GM12878 (cell line): ENCODE results near the gene ADAM23. TPM values are rescaled to one million over a fixed set of nuclear protein-coding genes. Genes with fewer than 3 reads are reported as not detected.

ENCODE experiments used
- ATAC-seq: fragments of 200-7000 bp; cut with Tn5 transposase; 3 replicates; pipeline ENCODE4 v1.9.1; 2020; ENCODE audit warnings: mild to moderate bottlenecking, moderate library complexity
- BruUV-seq: library from RNA; stranded (reverse); fragments of 400-500 nt; replicated peaks from 2 replicates; lab custom pipeline; 2021; lab: Mats Ljungman, UMichigan
- CTCF ChIA-PET: fragments of 300-600 bp; sonication (Branson Sonifier 250); formaldehyde crosslinking; extraction: SDS; loops from one replicate; lab custom pipeline; 2021; ENCODE audit warnings: inconsistent platforms; lab: Yijun Ruan, JAX
- POLR2A ChIA-PET: fragments of 350-600 bp; formaldehyde crosslinking; extraction: SDS; loops from one replicate; lab custom pipeline; 2021; ENCODE audit warnings: inconsistent platforms; lab: Charles Lee
- RAD21 ChIA-PET: fragments of 300-600 bp; sonication (Branson Sonifier 250); formaldehyde crosslinking; loops from one replicate; lab custom pipeline; 2023; ENCODE audit warnings: antibody characterized with exemption; ENCODE audit not compliant: unreplicated experiment; lab: Charles Lee
- SMC1A ChIA-PET: fragments of 300-600 bp; sonication (Branson Sonifier 250); formaldehyde crosslinking; loops from one replicate; lab custom pipeline; 2023; ENCODE audit not compliant: unreplicated experiment, uncharacterized antibody; lab: Charles Lee
- DNase-seq: peaks from one replicate; pipeline ENCODE4 v3.0.0-alpha.2; 2011; ENCODE audit warnings: low read depth, low spot score
- FAIRE-seq: peaks from 3 replicates; lab custom pipeline; 2011; peaks lifted over from hg19 to GRCh38; lab: Jason Lieb, UNC
- H2AFZ ChIP-seq: 2 replicates; pipeline ENCODE4 v1.6.0; 2011; ENCODE audit warnings: low read depth, low read length, control low read depth; ENCODE audit not compliant: control insufficient read depth
- H3K27ac ChIP-seq: 2 replicates; pipeline ENCODE4 v1.5.1; 2011; ENCODE audit warnings: control low read depth; ENCODE audit not compliant: control insufficient read depth, insufficient read depth
- H3K27me3 ChIP-seq, 2 experiments: replicated peaks in 1 of 2; 2 replicates each; pipeline versions ENCODE4 v1.6.0 to v1.6.1; 2011; ENCODE audit warnings: low read length in 1 of 2; ENCODE audit not compliant: control insufficient read depth in 2 of 2, insufficient read depth in 2 of 2
- H3K36me3 ChIP-seq, 2 experiments: 2 replicates each; pipeline ENCODE4 v1.5.1; 2011; ENCODE audit warnings: low read length in 1 of 2; ENCODE audit not compliant: control insufficient read depth in 2 of 2, insufficient read depth in 2 of 2
- H3K4me1 ChIP-seq: 2 replicates; pipeline ENCODE4 v1.6.1; 2011; ENCODE audit warnings: mild to moderate bottlenecking, low read length, moderate library complexity, mixed read lengths; ENCODE audit not compliant: control insufficient read depth, insufficient read depth
- H3K4me2 ChIP-seq: 2 replicates; pipeline ENCODE4 v1.6.0; 2011; ENCODE audit warnings: control low read depth; ENCODE audit not compliant: control insufficient read depth, insufficient read depth
- H3K4me3 ChIP-seq: fragments of 200-600 bp; sonication (generic); 2 replicates; pipeline ENCODE4 v1.5.1; 2016
- H3K79me2 ChIP-seq: 2 replicates; pipeline ENCODE4 v1.6.0; 2011; ENCODE audit warnings: low read length; ENCODE audit not compliant: control insufficient read depth, insufficient read depth
- H3K9ac ChIP-seq: 2 replicates; pipeline ENCODE4 v1.8.0; 2011; ENCODE audit warnings: low read length, control low read depth, mixed read lengths; ENCODE audit not compliant: control insufficient read depth, insufficient read depth
- H3K9me3 ChIP-seq: replicated peaks from 3 replicates; pipeline ENCODE4 v1.5.1; 2011; ENCODE audit warnings: mild to moderate bottlenecking, low read length; ENCODE audit not compliant: control insufficient read depth, insufficient read depth
- H4K20me1 ChIP-seq: 2 replicates; pipeline ENCODE4 v1.6.0; 2011; ENCODE audit not compliant: control insufficient read depth, insufficient read depth
- ATF7 ChIP-seq: fragments of 450-650 bp; IDR thresholded peaks from 2 replicates; pipeline ENCODE4 v1.6.1; 2016; ENCODE audit warnings: low read depth, mild to moderate bottlenecking
- ETV6 ChIP-seq, 2 experiments: fragments of 450-650 bp in 1 of 2; IDR thresholded peaks in 1 of 2; conservative IDR thresholded peaks in 1 of 2; 2 replicates each; pipeline ENCODE4 v1.6.1; 2014; ENCODE audit warnings: antibody characterized with exemption in 1 of 2, borderline replicate concordance in 1 of 2, low read depth in 1 of 2, mild to moderate bottlenecking in 1 of 2, moderate library complexity in 1 of 2
- GATAD2B ChIP-seq: fragments of 450-650 bp; conservative IDR thresholded peaks from 2 replicates; pipeline ENCODE4 v1.6.1; 2017; ENCODE audit warnings: low read depth, mild to moderate bottlenecking, moderate library complexity
- HDAC2 ChIP-seq: fragments of 200-600 bp; sonication (generic); IDR thresholded peaks from 2 replicates; pipeline ENCODE4 v1.6.1; 2017
- IKZF2 ChIP-seq, 2 experiments: fragments of 450-650 bp; IDR thresholded peaks; 2 replicates each; pipeline ENCODE4 v1.6.1; 2017; ENCODE audit warnings: mild to moderate bottlenecking in 2 of 2, moderate library complexity in 2 of 2
- MYC ChIP-seq: IDR thresholded peaks from 2 replicates; pipeline ENCODE4 v1.6.1; 2011; ENCODE audit warnings: mild to moderate bottlenecking, low read length, moderate library complexity, inconsistent platforms; ENCODE audit not compliant: insufficient read depth, insufficient replicate concordance, insufficient read length, severe bottlenecking
- TARDBP ChIP-seq: IDR thresholded peaks from 2 replicates; pipeline ENCODE4 v1.6.1; 2016; ENCODE audit warnings: borderline replicate concordance
- USF1 ChIP-seq: IDR thresholded peaks from 2 replicates; pipeline ENCODE4 v1.6.1; 2011; ENCODE audit warnings: borderline replicate concordance, low read depth, mild to moderate bottlenecking, moderate library complexity, mixed read lengths, low read length; ENCODE audit not compliant: insufficient read depth; ENCODE audit errors: extremely low read length
- YBX1 ChIP-seq: fragments of 450-650 bp; IDR thresholded peaks from 2 replicates; pipeline ENCODE4 v1.6.1; 2016; ENCODE audit warnings: antibody characterized with exemption
- ZSCAN29 ChIP-seq: fragments of 450-650 bp; IDR thresholded peaks from 2 replicates; pipeline ENCODE4 v1.6.1; 2017; ENCODE audit warnings: mild to moderate bottlenecking, moderate library complexity
- WGBS: methylation state at CpG from one replicate; pipeline ENCODE4 v1.1.6; 2016; ENCODE audit warnings: low lambda C conversion rate; ENCODE audit not compliant: insufficient replicate concordance, insufficient coverage; ENCODE audit errors: missing lambda C conversion rate; 5-methylcytosine and 5-hydroxymethylcytosine counted together
- in situ Hi-C: fragments of 300-500 bp; cut with MboI; formaldehyde crosslinking; loops from 9 replicates; pipeline ENCODE4 v1.14.3; 2018; ENCODE audit warnings: mixed read lengths
- intact Hi-C: fragments of 100-400 bp; cut with micrococcal nuclease; formaldehyde crosslinking; loops from one replicate; pipeline ENCODE4 v1.14.2; 2022; ENCODE audit not compliant: unreplicated experiment
- polyA plus RNA-seq, 11 experiments: library from polyadenylated mRNA; depleted of rRNA in 4 of 11; unstranded in 6 of 11; stranded (reverse) in 5 of 11; fragments of >200 nt; fragmentation: Nextera tagmentation in 4 of 11; fragmentation: Illumina TruSeq in 1 of 11; extraction: Ambion mirVana in 4 of 11; extraction: Trizol in 1 of 11; gene quantifications; 1 replicate in 1 of 11; 2 replicates in 10 of 11; pipeline versions ENCODE4 v1.2.1 to v1.2.3, GENCODE V29; 2011 to 2016; ENCODE audit warnings: inconsistent platforms in 2 of 11, missing spikeins in 2 of 11, low read depth in 1 of 11
- total RNA-seq, 4 experiments: library from RNA; depleted of rRNA in 3 of 4; stranded (reverse); fragments of >200 nt in 3 of 4; fragmentation: Illumina TruSeq in 1 of 4; extraction: Trizol in 1 of 4; gene quantifications; 2 replicates each; pipeline versions ENCODE4 v1.2.1 to v1.2.3, GENCODE V29; 2013 to 2021

The ADAM23 gene
- total and polyA plus RNA-seq, 10 of the 15 experiments (the other 5 are each of a cell fraction or from before 2014, with no cell fraction given): 5.7 to 41.8 (median 15.6) TPM

GRCh38 chr2:206657087-206657486 is 213.8 kb downstream of the ADAM23 start:
- no peaks in the 10 kb centered on the region for H4K20me1 ChIP-seq
- ChIA-PET POLR2A (no interaction called here), RAD21 (no interaction called here), CTCF (no interaction called here), SMC1A (interaction anchor here (0.6 kb wide), 1 partner anchor 135 kb away, joined by 4 read pairs; no protein-coding TSS in a partner anchor)
- no TSS peak for BruUV-seq
- no peak overlapping the region for H3K27ac ChIP-seq
- no peak overlapping the region for H3K4me2 ChIP-seq
- TF ChIP-seq HDAC2 (no peak), TARDBP (no peak), YBX1 (no peak), IKZF2 (IDR thresholded peaks at IDR 0.05) (no peak), ATF7 (no peak), USF1 (no peak), MYC (no peak), ETV6 (conservative IDR thresholded peaks at IDR 0.05 in 1 of 2, IDR thresholded peaks at IDR 0.05 in 1 of 2; ENCODE audit: borderline replicate concordance in 1 of 2, low read depth in 1 of 2) (no peak), ZSCAN29 (no peak), GATAD2B (no peak)
- H3K27me3 ChIP-seq: no peaks in the 10 kb centered on the region
- intact Hi-C loops: no loop called here
- WGBS: 0% methylated on average over 1 of the region's 1 CpG
- DNase-seq (no peak), ATAC-seq (peak; percentile 53), FAIRE-seq (no peak)
- in situ Hi-C loops: no loop called here
- no peak overlapping the region for H3K9ac ChIP-seq
- H3K36me3 ChIP-seq: no peaks in the 10 kb centered on the region
- no peaks in the 10 kb centered on the region for H3K9me3 ChIP-seq
- no peak overlapping the region for H2AFZ ChIP-seq
- H3K4me3 ChIP-seq: no peak overlapping the region
- no peaks in the 10 kb centered on the region for H3K79me2 ChIP-seq
- no peaks in the 10 kb centered on the region for H3K4me1 ChIP-seq
